Calu3 (cell line): ENCODE results near the gene DUOXA1. TPM values are rescaled to one million over a fixed set of nuclear protein-coding genes. Genes with fewer than 3 reads are reported as not detected.

Experiments
- BruUV-seq: library from RNA; stranded (reverse); fragments of 400-500 nt; replicated peaks from 2 replicates; lab custom pipeline; 2021; lab: Mats Ljungman, UMichigan
- CTCF ChIA-PET: fragments of 300-600 bp; sonication (Branson Sonifier 250); formaldehyde crosslinking; loops from one replicate; lab custom pipeline; 2022; ENCODE audit warnings: antibody characterized with exemption; lab: Charles Lee
- DNase-seq: peaks from one replicate; pipeline ENCODE4 v3.0.0; 2022
- H3K27ac Mint-ChIP-seq: one replicate; pipeline ENCODE4 v1.8.0; 2022; ENCODE audit warnings: mixed read lengths; ENCODE audit not compliant: unreplicated experiment
- H3K27me3 Mint-ChIP-seq: one replicate; pipeline ENCODE4 v1.8.0; 2022; ENCODE audit warnings: mixed read lengths; ENCODE audit not compliant: unreplicated experiment
- H3K36me3 Mint-ChIP-seq: one replicate; pipeline ENCODE4 v1.8.0; 2022; ENCODE audit warnings: mild to moderate bottlenecking, moderate library complexity, mixed read lengths; ENCODE audit not compliant: insufficient read depth, unreplicated experiment
- H3K4me1 Mint-ChIP-seq: one replicate; pipeline ENCODE4 v1.8.0; 2022; ENCODE audit warnings: mild to moderate bottlenecking, low read depth, mixed read lengths; ENCODE audit not compliant: unreplicated experiment
- H3K4me3 Mint-ChIP-seq: one replicate; pipeline ENCODE4 v1.8.0; 2022; ENCODE audit warnings: mild to moderate bottlenecking, low read depth, moderate library complexity, mixed read lengths; ENCODE audit not compliant: unreplicated experiment
- H3K9me3 Mint-ChIP-seq: one replicate; pipeline ENCODE4 v1.8.0; 2022; ENCODE audit warnings: low read depth, mixed read lengths; ENCODE audit not compliant: unreplicated experiment
- intact Hi-C: fragments of 100-400 bp; cut with micrococcal nuclease; formaldehyde crosslinking; loops from one replicate; pipeline ENCODE4 v1.10.0; 2022; ENCODE audit not compliant: unreplicated experiment
- total RNA-seq: library from RNA; stranded (reverse); gene quantifications from 2 replicates; pipeline ENCODE4 v1.2.3, GENCODE V29; 2022
- TF ChIP-seq, protein P1 (sequence below): fragments of 200-600 bp; IDR thresholded peaks from one replicate; pipeline ENCODE4 v1.8.0; 2022; ENCODE audit warnings: antibody characterized with exemption; ENCODE audit not compliant: unreplicated experiment

The DUOXA1 gene
- total RNA-seq, 1 experiment from 2014 or later = not detected

- Mint-ChIP-seq H3K27ac (no peak overlapping the region), H3K27me3 (no peaks in the 10 kb centered on the region), H3K9me3 (no peaks in the 10 kb centered on the region), H3K4me3 (no peak overlapping the region), H3K36me3 (peaks cover 6% of the 10 kb centered on the region), H3K4me1 (peaks cover 9% of the 10 kb centered on the region)
- TF ChIP-seq, protein P1, sequence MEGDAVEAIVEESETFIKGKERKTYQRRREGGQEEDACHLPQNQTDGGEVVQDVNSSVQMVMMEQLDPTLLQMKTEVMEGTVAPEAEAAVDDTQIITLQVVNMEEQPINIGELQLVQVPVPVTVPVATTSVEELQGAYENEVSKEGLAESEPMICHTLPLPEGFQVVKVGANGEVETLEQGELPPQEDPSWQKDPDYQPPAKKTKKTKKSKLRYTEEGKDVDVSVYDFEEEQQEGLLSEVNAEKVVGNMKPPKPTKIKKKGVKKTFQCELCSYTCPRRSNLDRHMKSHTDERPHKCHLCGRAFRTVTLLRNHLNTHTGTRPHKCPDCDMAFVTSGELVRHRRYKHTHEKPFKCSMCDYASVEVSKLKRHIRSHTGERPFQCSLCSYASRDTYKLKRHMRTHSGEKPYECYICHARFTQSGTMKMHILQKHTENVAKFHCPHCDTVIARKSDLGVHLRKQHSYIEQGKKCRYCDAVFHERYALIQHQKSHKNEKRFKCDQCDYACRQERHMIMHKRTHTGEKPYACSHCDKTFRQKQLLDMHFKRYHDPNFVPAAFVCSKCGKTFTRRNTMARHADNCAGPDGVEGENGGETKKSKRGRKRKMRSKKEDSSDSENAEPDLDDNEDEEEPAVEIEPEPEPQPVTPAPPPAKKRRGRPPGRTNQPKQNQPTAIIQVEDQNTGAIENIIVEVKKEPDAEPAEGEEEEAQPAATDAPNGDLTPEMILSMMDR = no peak
- no peak for DNase-seq
- intact Hi-C loops = no loop called here
- BruUV-seq = no TSS peak
- CTCF ChIA-PET = interaction anchor here (1.7 kb wide), 1 partner anchor 32 kb away, joined by 6 read pairs; no protein-coding TSS in a partner anchor
Observed at GRCh38 chr15:45150481-45150880, 20.8 kb upstream of the DUOXA1 start.

- TF ChIP-seq, protein P1 = no peak
- no peak overlapping the region for H3K4me3 Mint-ChIP-seq
- intact Hi-C loops = no loop called here
- no peak for DNase-seq
- CTCF ChIA-PET = interaction anchor here (1.7 kb wide), 1 partner anchor 31 kb away, joined by 6 read pairs; no protein-coding TSS in a partner anchor
- H3K4me1 Mint-ChIP-seq = peaks cover 9% of the 10 kb centered on the region
- peaks cover 6% of the 10 kb centered on the region for H3K36me3 Mint-ChIP-seq
- no peaks in the 10 kb centered on the region for H3K27me3 Mint-ChIP-seq
- H3K27ac Mint-ChIP-seq = no peak overlapping the region
- H3K9me3 Mint-ChIP-seq = no peaks in the 10 kb centered on the region
- BruUV-seq = no TSS peak
Observed at GRCh38 chr15:45149060-45149459, 19.4 kb upstream of the DUOXA1 start.

- CTCF ChIA-PET = no interaction called here
- TF ChIP-seq, protein P1 = no peak
Observed at GRCh38 chr15:45148076-45149059, 18.7 kb upstream of the DUOXA1 start.

GRCh38 chr15:45147606-45148005 is 17.9 kb upstream of the DUOXA1 start:
- H3K36me3 Mint-ChIP-seq = peaks cover 6% of the 10 kb centered on the region
- intact Hi-C loops = no loop called here
- no peak overlapping the region for H3K4me3 Mint-ChIP-seq
- TF ChIP-seq, protein P1 = no peak
- CTCF ChIA-PET = interaction anchor here (1.5 kb wide), 1 partner anchor 16 kb away, joined by 4 read pairs; no protein-coding TSS in a partner anchor
- no peak for DNase-seq
- H3K9me3 Mint-ChIP-seq = no peaks in the 10 kb centered on the region
- no peak overlapping the region for H3K27ac Mint-ChIP-seq
- H3K4me1 Mint-ChIP-seq = peaks cover 9% of the 10 kb centered on the region
- no TSS peak for BruUV-seq
- H3K27me3 Mint-ChIP-seq = no peaks in the 10 kb centered on the region

More at GRCh38 chr15:45148076-45149059, 18.7 kb upstream of the DUOXA1 start:
- peaks cover 9% of the 10 kb centered on the region for H3K4me1 Mint-ChIP-seq
- no peak overlapping the region for H3K27ac Mint-ChIP-seq
- BruUV-seq = no TSS peak
- H3K9me3 Mint-ChIP-seq = no peaks in the 10 kb centered on the region
- H3K36me3 Mint-ChIP-seq = peaks cover 6% of the 10 kb centered on the region
- DNase-seq = no peak
- H3K4me3 Mint-ChIP-seq = no peak overlapping the region
- intact Hi-C loops = no loop called here
- H3K27me3 Mint-ChIP-seq = no peaks in the 10 kb centered on the region
